Measurements from ENCODE around the gene FAM200A. TPM values are rescaled to one million over a fixed set of nuclear protein-coding genes. Genes with fewer than 3 reads are reported as not detected.
A peak's percentile ranks its signal among the peaks of the same experiment; 100 is the strongest.

Gene FAM200A
- polyA plus RNA-seq, 2 of the 4 experiments (the other 2 are of a cell fraction) = 5.3 to 9.8 TPM

- no peak for TF ChIP-seq HOXB5 (CRISPR knock-in tag; IDR thresholded peaks at IDR 0.05)
- TF ChIP-seq PHF8 (IDR thresholded peaks at IDR 0.05; ENCODE audit: borderline replicate concordance, low read depth) = peak; percentile 61; the same call in 1 of the 2 replicates
- peak; percentile 76 to 82; a peak in 3 of 5 replicates for TF ChIP-seq JUN (IDR thresholded peaks at IDR 0.05)
- TF ChIP-seq, protein P1, sequence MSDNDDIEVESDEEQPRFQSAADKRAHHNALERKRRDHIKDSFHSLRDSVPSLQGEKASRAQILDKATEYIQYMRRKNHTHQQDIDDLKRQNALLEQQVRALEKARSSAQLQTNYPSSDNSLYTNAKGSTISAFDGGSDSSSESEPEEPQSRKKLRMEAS (IDR thresholded peaks at IDR 0.05) = peak; percentile 91
- TF ChIP-seq ESRRA (IDR thresholded peaks at IDR 0.05; ENCODE audit: borderline replicate concordance, low read length) = no peak
- TF ChIP-seq RAD21 (conservative IDR thresholded peaks at IDR 0.05 in 1 of 2, IDR thresholded peaks at IDR 0.05 in 1 of 2) = peak in 1 of 2 experiments; percentile 13; a peak in 1 of 5 replicates
- no peak; the same call in 1 of the 2 replicates for TF ChIP-seq EHF (CRISPR knock-in tag; IDR thresholded peaks at IDR 0.05)
- TF ChIP-seq MYC (IDR thresholded peaks at IDR 0.05; ENCODE audit: borderline replicate concordance, low read length) = no peak; the same call in 1 of the 2 replicates
- TF ChIP-seq HEYL (CRISPR knock-in tag; IDR thresholded peaks at IDR 0.05) = no peak
- no peak for TF ChIP-seq FOSL2 (IDR thresholded peaks at IDR 0.05)
- TF ChIP-seq FOSL2 (CRISPR knock-in tag; IDR thresholded peaks at IDR 0.05) = no peak
- peak in 1 of 2 experiments; percentile 69; a peak in 2 of 4 replicates for TF ChIP-seq CEBPB (IDR thresholded peaks at IDR 0.05)
These were observed 51.9 kb downstream of the FAM200A start, which contains the start of gene ZNF394 (continued) for GRCh38 chr7:99499721-99500636.

GRCh38 chr7:99499371-99499720, 52.6 kb downstream of the FAM200A start:
- TF ChIP-seq NFE2L2 (conservative IDR thresholded peaks at IDR 0.05; ENCODE audit: low read length) (no peak), EHF (CRISPR knock-in tag; IDR thresholded peaks at IDR 0.05) (0 out of 2 replicates have a peak, but pooled peaks have one; percentile 21), ATOH8 (CRISPR knock-in tag; IDR thresholded peaks at IDR 0.05; ENCODE audit: low read depth) (no peak), BCL3 (IDR thresholded peaks at IDR 0.05) (no peak)
- ChIA-PET POLR2A (interaction anchor here (0.6 to 2.8 kb wide), 7 partner anchors 9 to 59 kb away, joined by 3 to 17 read pairs (median 5); partner anchors contain the start of genes FAM200A and ZNF655), CTCF (interaction anchor here (0.7 to 1.7 kb wide), 3 partner anchors 9 to 680 kb away, joined by 3 to 5 read pairs (median 3); partner anchors contain the start of gene ZSCAN25)
- Histone ChIP-seq H3K27ac (peak overlapping the region; percentile 81 to 88), H3K4me3 (peak overlapping the region; percentile 71), H3K4me2 (peak overlapping the region; percentile 87), H3K4me1 (peaks cover 12% of the 10 kb centered on the region; the same call in 2 of the 3 replicates), H3K9me3 (peaks cover 25% of the 10 kb centered on the region)
- 3% methylated on average over 10 of the region's 14 CpGs for WGBS (ENCODE audit: missing lambda C conversion rate)
- peak; percentile 2 to 14; a peak in 3 of 6 replicates for ATAC-seq
- FAIRE-seq = no peak
- DNase-seq (ENCODE audit: low read depth in 1 of 2, low spot score in 1 of 2) = peak in 1 of 2 experiments; percentile 30

GRCh38 chr7:99498546-99498944, 53.4 kb downstream of the FAM200A start:
- FAIRE-seq (no peak), ATAC-seq (no peak), DNase-seq (ENCODE audit: low read depth in 1 of 2, low spot score in 1 of 2) (no peak)
- peak overlapping the region; percentile 71 for H3K4me3 ChIP-seq
- POLR2A ChIA-PET = interaction anchor here (1.5 to 1.6 kb wide), 2 partner anchors 54 to 60 kb away, joined by 4 read pairs; partner anchors contain the start of genes FAM200A and ZNF655
- H3K9me3 ChIP-seq = peaks cover 33% of the 10 kb centered on the region
- H3K4me1 ChIP-seq = peaks cover 12% of the 10 kb centered on the region; the same call in 2 of the 3 replicates
- peak overlapping the region; percentile 87 for H3K4me2 ChIP-seq
- TF ChIP-seq FOSL2 (IDR thresholded peaks at IDR 0.05) = no peak
- TF ChIP-seq FOSL2 (CRISPR knock-in tag; IDR thresholded peaks at IDR 0.05) = no peak
- TF ChIP-seq CBX8 (IDR thresholded peaks at IDR 0.05) = no peak
- no peak for TF ChIP-seq TP53 (CRISPR knock-in tag; IDR thresholded peaks at IDR 0.05)
- TF ChIP-seq RNF2 (IDR thresholded peaks at IDR 0.05; ENCODE audit: borderline replicate concordance, low read depth) = no peak
- no peak for TF ChIP-seq HOXB5 (CRISPR knock-in tag; IDR thresholded peaks at IDR 0.05)
- TF ChIP-seq USF2 (IDR thresholded peaks at IDR 0.05) = no peak
- no peak for TF ChIP-seq FOXS1 (CRISPR knock-in tag; IDR thresholded peaks at IDR 0.05)
- TF ChIP-seq RARB (CRISPR knock-in tag; IDR thresholded peaks at IDR 0.05) = no peak
- TF ChIP-seq HDAC2 (IDR thresholded peaks at IDR 0.05) = no peak
- no peak for TF ChIP-seq CEBPB (IDR thresholded peaks at IDR 0.05)
- no peak for TF ChIP-seq NFE2L2 (conservative IDR thresholded peaks at IDR 0.05; ENCODE audit: low read length)
- no peak for TF ChIP-seq KDM1A (IDR thresholded peaks at IDR 0.05; ENCODE audit: low read depth)
- TF ChIP-seq ATOH8 (CRISPR knock-in tag; IDR thresholded peaks at IDR 0.05; ENCODE audit: low read depth) = no peak
- CTCF ChIA-PET = interaction anchor here (0.7 kb wide), 1 partner anchor 681 kb away, joined by 3 read pairs; no protein-coding TSS in a partner anchor
- no peak overlapping the region for H3K27ac ChIP-seq
- 86% methylated on average over 11 of the region's 11 CpGs for WGBS (ENCODE audit: missing lambda C conversion rate)

Data from A549 (cell line).